HepG2 (cell line): Measurements from ENCODE around the gene GGACT. TPM values are rescaled to one million over a fixed set of nuclear protein-coding genes. Genes with fewer than 3 reads are reported as not detected.

Experiments used
- ATAC-seq: fragments of 200-7000 bp; cut with Tn5 transposase; 3 replicates; pipeline ENCODE4 v1.9.1; 2020; ENCODE audit warnings: mild to moderate bottlenecking, moderate library complexity
- BruUV-seq: library from RNA; stranded (reverse); fragments of 400-500 nt; replicated peaks from 2 replicates; lab custom pipeline; 2021; lab: Mats Ljungman, UMichigan
- CTCF ChIA-PET: fragments of 300-600 bp; formaldehyde crosslinking; extraction: SDS; loops from one replicate; lab custom pipeline; 2021; ENCODE audit warnings: low total read pairs, inconsistent platforms, low intra/inter-chr PET ratio; lab: Yijun Ruan, JAX
- POLR2A ChIA-PET: fragments of 350-600 bp; sonication (Branson Sonifier 250); formaldehyde crosslinking; loops from one replicate; lab custom pipeline; 2020; ENCODE audit warnings: antibody characterized with exemption, inconsistent platforms; lab: Yijun Ruan, JAX
- DNase-seq: peaks from one replicate; pipeline ENCODE4 v3.0.0-alpha.2; 2015; ENCODE audit warnings: low spot score
- FAIRE-seq: peaks from 3 replicates; lab custom pipeline; 2011; peaks lifted over from hg19 to GRCh38; lab: Jason Lieb, UNC
- H2AFZ ChIP-seq: one replicate; pipeline ENCODE4 v1.6.1; 2011; ENCODE audit warnings: low read length, inconsistent platforms
- H3K27ac ChIP-seq: fragments of 300-600 bp; 3 replicates; pipeline ENCODE4 v1.8.0; 2011; ENCODE audit warnings: mixed run types, mild to moderate bottlenecking, mixed read lengths, low read length, inconsistent platforms; ENCODE audit not compliant: insufficient read depth; ENCODE audit errors: extremely low read length
- H3K27me3 ChIP-seq, 2 experiments: fragments of 200-600 bp in 1 of 2; 2 replicates in 1 of 2; 3 replicates in 1 of 2; pipeline versions ENCODE4 v1.6.0 to v1.8.0; 2011; ENCODE audit warnings: low read length in 2 of 2, mild to moderate bottlenecking in 2 of 2, moderate library complexity in 2 of 2, inconsistent platforms in 1 of 2; ENCODE audit not compliant: insufficient read depth in 2 of 2, control insufficient read depth in 1 of 2
- H3K36me3 ChIP-seq, 2 experiments: fragments of 200-600 bp in 1 of 2; replicated peaks in 1 of 2; 2 replicates in 1 of 2; 3 replicates in 1 of 2; pipeline versions ENCODE4 v1.5.1 to v1.8.0; 2011; ENCODE audit warnings: low read length in 2 of 2, inconsistent platforms in 1 of 2; ENCODE audit not compliant: insufficient read depth in 2 of 2, control insufficient read depth in 1 of 2
- H3K4me1 ChIP-seq: 2 replicates; pipeline ENCODE4 v1.5.1; 2012; ENCODE audit warnings: low read length, inconsistent platforms; ENCODE audit not compliant: insufficient read depth
- H3K4me2 ChIP-seq: 2 replicates; pipeline ENCODE4 v1.6.0; 2011; ENCODE audit warnings: low read depth, low read length, inconsistent platforms
- H3K4me3 ChIP-seq, 3 experiments: fragments of 200-600 bp in 1 of 3; sonication (generic), shearing (Covaris generic) in 1 of 3; replicated peaks in 1 of 3; 2 replicates each; pipeline ENCODE4 v1.5.1; 2011 to 2016; ENCODE audit warnings: low read length in 3 of 3, inconsistent platforms in 2 of 3, low read depth in 2 of 3, mild to moderate bottlenecking in 2 of 3, control low read depth in 1 of 3, mixed read lengths in 1 of 3; ENCODE audit not compliant: insufficient read depth in 1 of 3
- H3K79me2 ChIP-seq: one replicate; pipeline ENCODE4 v1.6.1; 2011; ENCODE audit warnings: low read length, inconsistent platforms; ENCODE audit not compliant: insufficient read depth
- H3K9ac ChIP-seq: 2 replicates; pipeline ENCODE4 v1.6.0; 2011; ENCODE audit warnings: mild to moderate bottlenecking, low read depth, low read length, inconsistent platforms; ENCODE audit not compliant: insufficient read depth
- H3K9me3 ChIP-seq: 2 replicates; pipeline ENCODE4 v1.5.1; 2012; ENCODE audit warnings: mild to moderate bottlenecking, low read length
- H4K20me1 ChIP-seq: 2 replicates; pipeline ENCODE4 v1.6.0; 2011; ENCODE audit warnings: inconsistent platforms, mild to moderate bottlenecking, low read length, moderate library complexity; ENCODE audit not compliant: insufficient read depth
- FOXP1 ChIP-seq, 2 experiments: fragments of 450-650 bp in 1 of 2; IDR thresholded peaks; 2 replicates each; pipeline ENCODE4 v1.6.1; 2017 to 2018; ENCODE audit warnings: antibody characterized with exemption in 1 of 2
- KLF15 ChIP-seq: sonication (generic); formaldehyde crosslinking; IDR thresholded peaks from 2 replicates; pipeline ENCODE4 v1.8.1; 2023; ENCODE audit warnings: borderline replicate concordance, mild to moderate bottlenecking, inconsistent platforms, missing genetic modification reagents, mixed read lengths
- MAF1 ChIP-seq: sonication (generic); formaldehyde crosslinking; IDR thresholded peaks from 2 replicates; pipeline ENCODE4 v1.5.0; 2020; ENCODE audit warnings: missing genetic modification reagents, borderline replicate concordance
- MAZ ChIP-seq, 2 experiments: sonication (generic) in 1 of 2; formaldehyde crosslinking in 1 of 2; IDR thresholded peaks; 2 replicates each; pipeline versions ENCODE4 v1.5.0 to v1.6.1; 2012 to 2020; ENCODE audit warnings: low read depth in 2 of 2, mild to moderate bottlenecking in 2 of 2, borderline replicate concordance in 1 of 2, improper control_type of control experiment in 1 of 2, low read length in 1 of 2, missing genetic modification reagents in 1 of 2, moderate library complexity in 1 of 2
- SRY ChIP-seq: sonication (generic); formaldehyde crosslinking; IDR thresholded peaks from 2 replicates; pipeline ENCODE4 v1.8.0; 2022; ENCODE audit warnings: mild to moderate bottlenecking, missing genetic modification reagents
- SUZ12 ChIP-seq: fragments of 150-350 bp; IDR thresholded peaks from 2 replicates; pipeline ENCODE4 v1.6.1; 2014; ENCODE audit warnings: low read depth, low read length
- ZFY ChIP-seq: sonication (generic); formaldehyde crosslinking; IDR thresholded peaks from 2 replicates; pipeline ENCODE4 v1.4.0; 2020; ENCODE audit warnings: missing genetic modification reagents
- ZNF12 ChIP-seq: sonication (generic); formaldehyde crosslinking; IDR thresholded peaks from 2 replicates; pipeline ENCODE4 v1.5.0; 2020; ENCODE audit warnings: missing genetic modification reagents
- ZNF382 ChIP-seq: sonication (generic); formaldehyde crosslinking; IDR thresholded peaks from 2 replicates; pipeline ENCODE4 v1.5.0; 2020; ENCODE audit warnings: missing genetic modification reagents, mild to moderate bottlenecking, borderline replicate concordance
- ZNF549 ChIP-seq: sonication (generic); formaldehyde crosslinking; IDR thresholded peaks from 2 replicates; pipeline ENCODE4 v1.5.0; 2020; ENCODE audit warnings: missing genetic modification reagents
- WGBS: methylation state at CpG from one replicate; pipeline ENCODE4 v1.1.6; 2017; ENCODE audit warnings: low lambda C conversion rate; 5-methylcytosine and 5-hydroxymethylcytosine counted together
- in situ Hi-C: cut with HindIII; loops from 2 replicates; pipeline ENCODE4 v1.10.0; 2017; ENCODE audit warnings: low pct_unique_long_range_greater_than_20kb; ENCODE audit not compliant: extremely low pct_ligation_motif_present
- intact Hi-C: fragments of 100-400 bp; cut with micrococcal nuclease; formaldehyde crosslinking; loops from one replicate; pipeline ENCODE4 v1.10.0; 2022; ENCODE audit not compliant: unreplicated experiment
- polyA plus RNA-seq, 8 experiments: library from polyadenylated mRNA; depleted of rRNA in 3 of 8; stranded (reverse) in 7 of 8; unstranded in 1 of 8; fragments of >200 nt; fragmentation: Illumina TruSeq in 4 of 8; extraction: Trizol in 4 of 8; gene quantifications; 2 replicates each; pipeline versions ENCODE4 v1.2.1 to v1.2.3, GENCODE V29; 2011 to 2016; ENCODE audit warnings: low read depth in 4 of 8, missing spikeins in 1 of 8, mixed read lengths in 1 of 8; ENCODE audit not compliant: insufficient read depth in 1 of 8
- total RNA-seq, 5 experiments: library from RNA; depleted of rRNA; stranded (reverse); fragments of >200 nt; fragmentation: Illumina TruSeq; extraction: Trizol; gene quantifications; 2 replicates each; pipeline ENCODE4 v1.2.3, GENCODE V29; 2016; ENCODE audit warnings: low read depth in 1 of 5
- TF ChIP-seq, protein P1 (sequence below): sonication (generic); formaldehyde crosslinking; conservative IDR thresholded peaks from 2 replicates; pipeline ENCODE4 v1.8.0; 2022; ENCODE audit warnings: mild to moderate bottlenecking, moderate library complexity, missing genetic modification reagents
- TF ChIP-seq, protein P2 (sequence below): IDR thresholded peaks from 2 replicates; pipeline ENCODE4 v1.4.0; 2020; ENCODE audit warnings: mild to moderate bottlenecking, missing genetic modification reagents
- TF ChIP-seq, protein P3 (sequence below): sonication (generic); formaldehyde crosslinking; IDR thresholded peaks from 2 replicates; pipeline ENCODE4 v1.9.0; 2021; ENCODE audit warnings: missing genetic modification reagents, mild to moderate bottlenecking, borderline replicate concordance

Gene GGACT
- total and polyA plus RNA-seq, 2 of the 13 experiments (the other 11 are each of a cell fraction or from before 2014, with no cell fraction given) = 1.7 to 1.9 TPM

DNA sequence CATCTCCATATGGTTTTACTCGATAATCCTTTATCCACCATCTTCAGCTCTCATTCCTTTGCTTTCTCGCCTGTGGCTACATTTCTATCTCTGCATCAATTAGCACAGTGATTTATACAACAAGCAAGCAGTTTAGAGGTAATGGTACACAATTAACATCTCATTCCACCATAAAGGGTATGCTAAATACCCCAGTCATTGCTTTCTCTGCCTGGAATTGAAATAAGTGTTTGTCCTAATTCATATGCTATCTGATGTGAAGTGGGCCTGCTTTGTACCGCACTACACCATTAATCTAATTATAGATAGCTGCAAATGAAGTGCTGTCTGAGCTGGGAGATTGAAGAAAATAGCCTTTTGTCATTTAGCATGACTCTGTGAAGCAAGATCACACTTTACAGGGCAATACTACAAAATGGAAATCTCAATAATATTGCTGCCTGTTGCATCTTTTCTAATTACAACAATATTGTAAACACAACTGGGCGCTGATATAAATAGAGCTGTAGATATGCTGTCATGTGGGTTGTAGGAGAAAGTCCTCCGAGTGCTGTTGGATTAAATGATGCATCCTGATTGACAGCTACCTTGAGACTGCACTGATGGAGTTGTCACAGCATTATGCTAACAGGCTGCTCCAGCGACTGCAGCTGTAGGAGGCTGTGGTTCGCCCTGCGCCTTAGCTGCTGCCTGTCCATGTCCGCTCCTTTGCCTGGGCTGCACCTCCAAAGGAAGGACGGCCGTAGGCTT is 78.2 kb downstream of the GGACT start:
- Histone ChIP-seq H2AFZ (no peak overlapping the region), H3K4me2 (no peak overlapping the region), H3K4me3 (no peak overlapping the region), H3K9me3 (no peaks in the 10 kb centered on the region), H3K9ac (no peak overlapping the region), H3K27ac (no peak overlapping the region), H3K36me3 (0 out of 5 replicates have a peak, but pooled peaks cover 0 to 2% of the 10 kb centered on the region in 2 experiments), H4K20me1 (no peaks in the 10 kb centered on the region), H3K27me3 (no peaks in the 10 kb centered on the region), H3K4me1 (no peaks in the 10 kb centered on the region), H3K79me2 (no peaks in the 10 kb centered on the region)
- no peak for FAIRE-seq
- ChIA-PET POLR2A (no interaction called here), CTCF (no interaction called here)
- in situ Hi-C loops (loop anchor here (10.0 kb wide), 1 partner anchor 596 kb away; no protein-coding TSS in a partner anchor), intact Hi-C loops (loop anchor here (10.0 kb wide), 1 partner anchor 526 kb away; the partner anchor contains the start of gene ZIC2)
- no peak for DNase-seq
- 95% methylated on average over 11 of the region's 11 CpGs for WGBS
- BruUV-seq = no TSS peak
- no peak for ATAC-seq
- no peak for TF ChIP-seq MAF1 (CRISPR knock-in tag)
- TF ChIP-seq FOXP1 (IDR thresholded peaks at IDR 0.05) = no peak
- TF ChIP-seq FOXP1 (CRISPR knock-in tag; IDR thresholded peaks at IDR 0.05) = no peak
- TF ChIP-seq SUZ12 = no peak
- TF ChIP-seq, protein P1, sequence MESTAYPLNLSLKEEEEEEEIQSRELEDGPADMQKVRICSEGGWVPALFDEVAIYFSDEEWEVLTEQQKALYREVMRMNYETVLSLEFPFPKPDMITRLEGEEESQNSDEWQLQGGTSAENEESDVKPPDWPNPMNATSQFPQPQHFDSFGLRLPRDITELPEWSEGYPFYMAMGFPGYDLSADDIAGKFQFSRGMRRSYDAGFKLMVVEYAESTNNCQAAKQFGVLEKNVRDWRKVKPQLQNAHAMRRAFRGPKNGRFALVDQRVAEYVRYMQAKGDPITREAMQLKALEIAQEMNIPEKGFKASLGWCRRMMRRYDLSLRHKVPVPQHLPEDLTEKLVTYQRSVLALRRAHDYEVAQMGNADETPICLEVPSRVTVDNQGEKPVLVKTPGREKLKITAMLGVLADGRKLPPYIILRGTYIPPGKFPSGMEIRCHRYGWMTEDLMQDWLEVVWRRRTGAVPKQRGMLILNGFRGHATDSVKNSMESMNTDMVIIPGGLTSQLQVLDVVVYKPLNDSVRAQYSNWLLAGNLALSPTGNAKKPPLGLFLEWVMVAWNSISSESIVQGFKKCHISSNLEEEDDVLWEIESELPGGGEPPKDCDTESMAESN (CRISPR knock-in tag) = no peak
- TF ChIP-seq ZNF549 (CRISPR knock-in tag) = no peak
- TF ChIP-seq ZNF12 (CRISPR knock-in tag) = no peak
- TF ChIP-seq, protein P2, sequence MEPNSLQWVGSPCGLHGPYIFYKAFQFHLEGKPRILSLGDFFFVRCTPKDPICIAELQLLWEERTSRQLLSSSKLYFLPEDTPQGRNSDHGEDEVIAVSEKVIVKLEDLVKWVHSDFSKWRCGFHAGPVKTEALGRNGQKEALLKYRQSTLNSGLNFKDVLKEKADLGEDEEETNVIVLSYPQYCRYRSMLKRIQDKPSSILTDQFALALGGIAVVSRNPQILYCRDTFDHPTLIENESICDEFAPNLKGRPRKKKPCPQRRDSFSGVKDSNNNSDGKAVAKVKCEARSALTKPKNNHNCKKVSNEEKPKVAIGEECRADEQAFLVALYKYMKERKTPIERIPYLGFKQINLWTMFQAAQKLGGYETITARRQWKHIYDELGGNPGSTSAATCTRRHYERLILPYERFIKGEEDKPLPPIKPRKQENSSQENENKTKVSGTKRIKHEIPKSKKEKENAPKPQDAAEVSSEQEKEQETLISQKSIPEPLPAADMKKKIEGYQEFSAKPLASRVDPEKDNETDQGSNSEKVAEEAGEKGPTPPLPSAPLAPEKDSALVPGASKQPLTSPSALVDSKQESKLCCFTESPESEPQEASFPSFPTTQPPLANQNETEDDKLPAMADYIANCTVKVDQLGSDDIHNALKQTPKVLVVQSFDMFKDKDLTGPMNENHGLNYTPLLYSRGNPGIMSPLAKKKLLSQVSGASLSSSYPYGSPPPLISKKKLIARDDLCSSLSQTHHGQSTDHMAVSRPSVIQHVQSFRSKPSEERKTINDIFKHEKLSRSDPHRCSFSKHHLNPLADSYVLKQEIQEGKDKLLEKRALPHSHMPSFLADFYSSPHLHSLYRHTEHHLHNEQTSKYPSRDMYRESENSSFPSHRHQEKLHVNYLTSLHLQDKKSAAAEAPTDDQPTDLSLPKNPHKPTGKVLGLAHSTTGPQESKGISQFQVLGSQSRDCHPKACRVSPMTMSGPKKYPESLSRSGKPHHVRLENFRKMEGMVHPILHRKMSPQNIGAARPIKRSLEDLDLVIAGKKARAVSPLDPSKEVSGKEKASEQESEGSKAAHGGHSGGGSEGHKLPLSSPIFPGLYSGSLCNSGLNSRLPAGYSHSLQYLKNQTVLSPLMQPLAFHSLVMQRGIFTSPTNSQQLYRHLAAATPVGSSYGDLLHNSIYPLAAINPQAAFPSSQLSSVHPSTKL = no peak
- TF ChIP-seq SRY (CRISPR knock-in tag) = no peak
- no peak for TF ChIP-seq MAZ (IDR thresholded peaks at IDR 0.05; ENCODE audit: borderline replicate concordance, low read depth, low read length)
- TF ChIP-seq MAZ (CRISPR knock-in tag; IDR thresholded peaks at IDR 0.05; ENCODE audit: low read depth) = no peak
- no peak for TF ChIP-seq KLF15 (CRISPR knock-in tag)
- TF ChIP-seq, protein P3, sequence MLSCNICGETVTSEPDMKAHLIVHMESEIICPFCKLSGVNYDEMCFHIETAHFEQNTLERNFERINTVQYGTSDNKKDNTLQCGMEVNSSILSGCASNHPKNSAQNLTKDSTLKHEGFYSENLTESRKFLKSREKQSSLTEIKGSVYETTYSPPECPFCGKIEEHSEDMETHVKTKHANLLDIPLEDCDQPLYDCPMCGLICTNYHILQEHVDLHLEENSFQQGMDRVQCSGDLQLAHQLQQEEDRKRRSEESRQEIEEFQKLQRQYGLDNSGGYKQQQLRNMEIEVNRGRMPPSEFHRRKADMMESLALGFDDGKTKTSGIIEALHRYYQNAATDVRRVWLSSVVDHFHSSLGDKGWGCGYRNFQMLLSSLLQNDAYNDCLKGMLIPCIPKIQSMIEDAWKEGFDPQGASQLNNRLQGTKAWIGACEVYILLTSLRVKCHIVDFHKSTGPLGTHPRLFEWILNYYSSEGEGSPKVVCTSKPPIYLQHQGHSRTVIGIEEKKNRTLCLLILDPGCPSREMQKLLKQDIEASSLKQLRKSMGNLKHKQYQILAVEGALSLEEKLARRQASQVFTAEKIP (CRISPR knock-in tag) = no peak
- TF ChIP-seq ZFY (CRISPR knock-in tag) = no peak
- no peak for TF ChIP-seq ZNF382
